Measurements from ENCODE around the gene FSD1.

- TF ChIP-seq POLR2A (IDR thresholded peaks at IDR 0.05) (no peak), CTCF (IDR thresholded peaks at IDR 0.05) (no peak), EP300 (IDR thresholded peaks at IDR 0.05) (no peak), POLR2AphosphoS5 (IDR thresholded peaks at IDR 0.05) (no peak)
Measured at GRCh38 chr19:4318460-4318859, 14.1 kb downstream of the FSD1 start.
